MM.1S (cell line): ENCODE data around the gene CCDC9.

Experiments
- CTCF ChIP-seq: fragments of 300-600 bp; sonication (generic); IDR thresholded peaks from 2 replicates; pipeline ENCODE4 v1.5.1; 2016; ENCODE audit warnings: antibody characterized with exemption, low read length, mixed read lengths
- EZH2phosphoT487 ChIP-seq: fragments of 300-600 bp; sonication (generic); IDR thresholded peaks from 2 replicates; pipeline ENCODE4 v1.6.1; 2018; ENCODE audit warnings: antibody characterized with exemption, low read length

- TF ChIP-seq CTCF: no peak
- TF ChIP-seq EZH2phosphoT487: no peak
Measured at GRCh38 chr19:47312366-47313006, 56.2 kb downstream of the CCDC9 start.
